Measurements from ENCODE around the gene BIRC3. TPM values are rescaled to one million over a fixed set of nuclear protein-coding genes. Genes with fewer than 3 reads are reported as not detected.
A peak's percentile ranks its signal among the peaks of the same experiment; 100 is the strongest.

BIRC3 gene
- total RNA-seq (2021), result 2.5 and 2.8 TPM in 2 replicates
- percentile 44 among the genes with signal in this experiment for Bru-seq, nascent RNA
- BruChase-seq, experiment 1, labeled RNA remaining after a 2-hour chase, result percentile 60 among the genes with signal in this experiment
- percentile 53 among the genes with signal in this experiment for BruChase-seq, experiment 2, labeled RNA remaining after a 6-hour chase
- long read RNA-seq, partial matches to known transcripts, result 3 of 5 reads
- long read RNA-seq, other reads (novel, unspliced or antisense), result 0 of 5 reads

- H3K36me3 ChIP-seq (ENCODE audit: insufficient read depth, low read length, poor library complexity, severe bottlenecking), result no peaks in the 10 kb centered on the region
- intact Hi-C loops (cut with micrococcal nuclease; ENCODE audit: unreplicated experiment), result no loop called here
- no TSS peak for BruUV-seq (replicated peaks)
- H3K9me3 ChIP-seq (ENCODE audit: low read depth, low read length, poor library complexity, severe bottlenecking), result no peaks in the 10 kb centered on the region
- TF ChIP-seq CTCF (conservative IDR thresholded peaks at IDR 0.05; ENCODE audit: low read depth, low read length), result peak; percentile 47; the same call in 1 of the 2 replicates
- no peak for TF ChIP-seq EZH2 (IDR thresholded peaks at IDR 0.05; ENCODE audit: borderline replicate concordance, low read depth, low read length, poor library complexity, severe bottlenecking)
- CTCF ChIA-PET, result no interaction called here
- no peak within 1 kb of the TSS for H3K27ac ChIP-seq (ENCODE audit: low read depth, low read length, poor library complexity, severe bottlenecking)
- POLR2A ChIA-PET (ENCODE audit: low non-redundant PET), result no interaction called here
- peak within 1 kb of the TSS; percentile 56 for H3K4me3 ChIP-seq (ENCODE audit: low read depth, low read length, poor library complexity, severe bottlenecking)
- no peaks in the 10 kb centered on the region for H3K27me3 ChIP-seq (replicated peaks; ENCODE audit: insufficient read depth, low read depth, low read length, poor library complexity)
- H3K4me1 ChIP-seq (ENCODE audit: insufficient read depth, low read length, poor library complexity, severe bottlenecking), result peaks cover 17% of the 10 kb centered on the region
- DNase-seq (ENCODE audit: low spot score), result peak; percentile 89
Measured at GRCh38 chr11:102317099-102317767, at the start of gene BIRC3. Gene BIRC3 (plus strand): TSS chr11:102317484. CDS start chr11:102324510, 7,026 bp downstream.

DNA sequence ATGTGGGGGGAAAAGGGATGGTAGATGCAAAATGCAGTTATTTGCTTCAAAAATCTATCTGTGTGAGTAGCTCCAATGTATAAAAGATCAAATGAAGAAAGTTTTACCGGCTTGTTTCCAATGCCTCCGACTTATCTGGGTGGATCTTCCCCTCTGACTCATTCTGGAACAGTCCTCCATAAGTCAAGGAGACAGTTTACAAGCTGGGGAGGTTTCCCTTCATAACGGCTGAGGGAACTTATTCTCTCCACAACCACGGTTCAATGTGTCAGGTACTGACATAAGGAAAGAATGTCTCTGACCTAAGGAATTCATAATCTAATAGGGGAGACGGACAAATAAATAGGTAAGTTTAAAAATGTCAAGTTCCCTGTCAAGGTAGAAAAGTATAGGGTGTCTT is 49.7 kb upstream of the BIRC3 start:
- no peak overlapping the region for H3K27ac ChIP-seq (ENCODE audit: low read depth, low read length, poor library complexity, severe bottlenecking)
- BruUV-seq (replicated peaks), result no TSS peak

More for the DNA sequence above, 49.7 kb upstream of the BIRC3 start:
- Histone ChIP-seq H3K4me3 (ENCODE audit: low read depth, low read length, poor library complexity, severe bottlenecking) (no peak overlapping the region), H3K36me3 (ENCODE audit: insufficient read depth, low read length, poor library complexity, severe bottlenecking) (no peaks in the 10 kb centered on the region), H3K9me3 (ENCODE audit: low read depth, low read length, poor library complexity, severe bottlenecking) (no peaks in the 10 kb centered on the region), H3K4me1 (ENCODE audit: insufficient read depth, low read length, poor library complexity, severe bottlenecking) (peaks cover 10% of the 10 kb centered on the region), H3K27me3 (replicated peaks; ENCODE audit: insufficient read depth, low read depth, low read length, poor library complexity) (no peaks in the 10 kb centered on the region)
- ChIA-PET POLR2A (ENCODE audit: low non-redundant PET) (no interaction called here), CTCF (no interaction called here)
- DNase-seq (ENCODE audit: low spot score), result no peak
- no peak for TF ChIP-seq EZH2 (IDR thresholded peaks at IDR 0.05; ENCODE audit: borderline replicate concordance, low read depth, low read length, poor library complexity, severe bottlenecking)
- TF ChIP-seq CTCF (conservative IDR thresholded peaks at IDR 0.05; ENCODE audit: low read depth, low read length), result no peak
- intact Hi-C loops (cut with micrococcal nuclease; ENCODE audit: unreplicated experiment), result no loop called here
